Mucosa of rectum (tissue), 2 donors: ENCODE measurements around the gene BABAM2.

ENCODE experiments used
- H3K27ac ChIP-seq, 2 donors: one replicate each; pipeline ENCODE4 v1.7.0; 2013; ENCODE audit warnings: inconsistent platforms in 2 of 2, low read depth in 2 of 2, low read length in 2 of 2
- H3K27me3 ChIP-seq, 2 donors: one replicate each; pipeline ENCODE4 v1.7.0; 2013; ENCODE audit warnings: low read length in 2 of 2; ENCODE audit not compliant: control insufficient read depth in 2 of 2, insufficient read depth in 2 of 2
- H3K36me3 ChIP-seq, 2 donors: one replicate each; pipeline ENCODE4 v1.7.0; 2013; ENCODE audit warnings: low read length in 2 of 2; ENCODE audit not compliant: control insufficient read depth in 2 of 2, insufficient read depth in 2 of 2
- H3K4me1 ChIP-seq, 2 donors: one replicate each; pipeline ENCODE4 v1.7.0; 2013; ENCODE audit warnings: low read length in 2 of 2, mild to moderate bottlenecking in 1 of 2; ENCODE audit not compliant: control insufficient read depth in 2 of 2, insufficient read depth in 2 of 2
- H3K4me3 ChIP-seq, 2 donors: one replicate each; pipeline ENCODE4 v1.7.0; 2013; ENCODE audit warnings: low read length in 2 of 2
- H3K9ac ChIP-seq, 2 donors: one replicate each; pipeline ENCODE4 v1.7.0; 2013; ENCODE audit warnings: low read length in 2 of 2, low read depth in 1 of 2, mild to moderate bottlenecking in 1 of 2
- H3K9me3 ChIP-seq, 2 donors: one replicate each; pipeline ENCODE4 v1.7.0; 2013; ENCODE audit warnings: low read length in 2 of 2; ENCODE audit not compliant: control insufficient read depth in 2 of 2
- donor health status: healthy.
- donor health status: Normal muscosa, but diverticular disease.

Gene BABAM2

GRCh38 chr2:28357055-28357454 lies 466.5 kb downstream of the BABAM2 start:
- Histone ChIP-seq H3K27ac (peak overlapping the region; percentile 75 to 76), H3K4me1 (peaks cover 27 to 33% of the 10 kb centered on the region in 2 donors), H3K27me3 (no peaks in the 10 kb centered on the region), H3K4me3 (no peak overlapping the region), H3K9ac (peak overlapping the region in 1 of 2 donors; percentile 72), H3K36me3 (no peaks in the 10 kb centered on the region), H3K9me3 (no peaks in the 10 kb centered on the region)

DNA sequence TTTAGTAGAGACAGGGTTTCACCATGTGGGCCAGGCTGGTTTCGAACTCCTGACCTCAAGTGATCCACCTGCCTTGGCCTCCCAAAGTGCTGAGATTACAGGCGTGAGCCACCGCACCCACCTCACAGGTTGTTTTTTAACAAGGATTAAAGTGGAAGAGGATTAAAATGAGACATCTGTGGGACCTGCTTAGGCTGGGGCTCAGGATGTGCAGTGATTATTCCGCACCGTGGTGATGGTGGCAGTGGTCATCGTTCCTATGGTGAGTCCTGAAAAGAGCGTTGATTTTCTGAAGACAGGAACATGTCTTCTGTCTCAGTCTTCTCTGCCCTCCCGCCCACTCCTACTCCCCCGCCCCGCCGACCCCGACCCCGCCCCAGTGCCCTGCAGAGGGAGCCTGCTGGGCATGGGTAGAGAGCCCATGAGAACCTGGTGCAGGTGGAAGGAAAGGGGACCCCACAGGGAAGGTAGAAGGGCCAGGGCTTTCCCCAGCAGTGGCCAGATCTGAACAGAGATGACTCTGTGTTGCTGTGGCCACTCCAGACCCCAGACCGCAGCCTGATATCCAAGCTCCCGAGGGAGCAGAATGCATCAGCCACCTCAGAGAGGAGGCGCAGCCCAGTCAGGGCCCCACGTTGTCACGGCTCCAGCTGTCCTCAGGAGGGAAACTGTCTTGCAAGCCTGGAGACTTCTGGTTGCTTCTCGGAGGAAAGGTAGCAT lies 467.6 kb downstream of the BABAM2 start:
- peaks cover 27 to 33% of the 10 kb centered on the region in 2 donors for H3K4me1 ChIP-seq
- H3K27ac ChIP-seq: peak overlapping the region in 1 of 2 donors; percentile 38
- peak overlapping the region in 1 of 2 donors; percentile 28 for H3K9ac ChIP-seq
- H3K4me3 ChIP-seq: no peak overlapping the region
- no peaks in the 10 kb centered on the region for H3K27me3 ChIP-seq
- no peaks in the 10 kb centered on the region for H3K36me3 ChIP-seq
- H3K9me3 ChIP-seq: no peaks in the 10 kb centered on the region

GRCh38 chr2:28358668-28359201 lies 468.2 kb downstream of the BABAM2 start:
- no peaks in the 10 kb centered on the region for H3K36me3 ChIP-seq
- H3K4me3 ChIP-seq: peak overlapping the region in 1 of 2 donors; percentile 42
- H3K4me1 ChIP-seq: peaks cover 27 to 33% of the 10 kb centered on the region in 2 donors
- no peaks in the 10 kb centered on the region for H3K9me3 ChIP-seq
- H3K27me3 ChIP-seq: no peaks in the 10 kb centered on the region
- peak overlapping the region; percentile 12 to 38 for H3K27ac ChIP-seq
- H3K9ac ChIP-seq: peak overlapping the region; percentile 24 to 28

GRCh38 chr2:28359222-28360057 lies 468.9 kb downstream of the BABAM2 start:
- Histone ChIP-seq H3K4me3 (peak overlapping the region; percentile 7 to 42), H3K4me1 (peaks cover 27 to 33% of the 10 kb centered on the region in 2 donors), H3K27me3 (no peaks in the 10 kb centered on the region), H3K9ac (peak overlapping the region; percentile 28 to 63), H3K27ac (peak overlapping the region; percentile 25 to 58), H3K36me3 (no peaks in the 10 kb centered on the region), H3K9me3 (no peaks in the 10 kb centered on the region)

- Histone ChIP-seq H3K9me3 (no peaks in the 10 kb centered on the region), H3K9ac (peak overlapping the region in 1 of 2 donors; percentile 37), H3K27ac (peak overlapping the region in 1 of 2 donors; percentile 58), H3K27me3 (no peaks in the 10 kb centered on the region), H3K36me3 (no peaks in the 10 kb centered on the region), H3K4me3 (no peak overlapping the region), H3K4me1 (peaks cover 31 to 36% of the 10 kb centered on the region in 2 donors)
Observed at GRCh38 chr2:28360058-28360717, 469.7 kb downstream of the BABAM2 start.

DNA sequence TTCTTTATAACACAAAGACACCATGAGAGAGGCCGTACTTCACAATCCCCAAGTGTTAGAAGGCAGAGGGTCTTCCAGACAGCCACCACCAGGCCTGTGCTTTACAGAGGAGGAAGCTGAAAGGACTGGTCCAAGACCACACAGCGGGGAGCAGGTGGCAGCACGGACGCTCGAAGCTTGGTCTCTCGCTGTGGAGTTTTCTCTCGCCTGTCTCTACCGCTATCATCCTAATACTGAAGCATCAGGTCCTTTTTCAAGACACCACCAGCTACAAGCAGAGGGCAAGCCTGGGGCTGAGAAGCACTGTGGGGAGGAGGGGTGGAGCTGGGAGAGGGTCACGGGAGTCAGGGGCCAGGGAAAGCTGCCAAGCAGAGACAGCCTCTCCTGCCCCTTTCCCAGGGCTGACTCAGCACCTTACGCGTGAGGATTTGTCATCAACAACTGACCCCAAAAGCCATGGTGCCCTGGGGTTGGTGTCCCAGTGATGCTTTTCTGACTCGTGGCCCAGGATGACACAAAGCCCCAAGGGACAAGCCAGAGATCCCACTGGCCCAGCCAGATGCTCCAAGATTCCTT lies 470.3 kb downstream of the BABAM2 start:
- H3K36me3 ChIP-seq: no peaks in the 10 kb centered on the region
- H3K4me1 ChIP-seq: peaks cover 34 to 37% of the 10 kb centered on the region in 2 donors
- no peak overlapping the region for H3K27ac ChIP-seq
- H3K27me3 ChIP-seq: no peaks in the 10 kb centered on the region
- no peaks in the 10 kb centered on the region for H3K9me3 ChIP-seq
- H3K9ac ChIP-seq: no peak overlapping the region
- no peak overlapping the region for H3K4me3 ChIP-seq

GRCh38 chr2:28361991-28362710 lies 471.6 kb downstream of the BABAM2 start:
- Histone ChIP-seq H3K4me1 (peaks cover 35 to 42% of the 10 kb centered on the region in 2 donors), H3K9ac (no peak overlapping the region), H3K36me3 (no peaks in the 10 kb centered on the region), H3K27me3 (no peaks in the 10 kb centered on the region), H3K4me3 (no peak overlapping the region), H3K9me3 (no peaks in the 10 kb centered on the region), H3K27ac (no peak overlapping the region)

- Histone ChIP-seq H3K4me1 (peaks cover 44 to 48% of the 10 kb centered on the region in 2 donors), H3K27me3 (no peaks in the 10 kb centered on the region), H3K4me3 (no peak overlapping the region), H3K9ac (no peak overlapping the region), H3K27ac (no peak overlapping the region), H3K9me3 (no peaks in the 10 kb centered on the region), H3K36me3 (no peaks in the 10 kb centered on the region)
Observed at GRCh38 chr2:28362991-28363521, 472.5 kb downstream of the BABAM2 start.

DNA sequence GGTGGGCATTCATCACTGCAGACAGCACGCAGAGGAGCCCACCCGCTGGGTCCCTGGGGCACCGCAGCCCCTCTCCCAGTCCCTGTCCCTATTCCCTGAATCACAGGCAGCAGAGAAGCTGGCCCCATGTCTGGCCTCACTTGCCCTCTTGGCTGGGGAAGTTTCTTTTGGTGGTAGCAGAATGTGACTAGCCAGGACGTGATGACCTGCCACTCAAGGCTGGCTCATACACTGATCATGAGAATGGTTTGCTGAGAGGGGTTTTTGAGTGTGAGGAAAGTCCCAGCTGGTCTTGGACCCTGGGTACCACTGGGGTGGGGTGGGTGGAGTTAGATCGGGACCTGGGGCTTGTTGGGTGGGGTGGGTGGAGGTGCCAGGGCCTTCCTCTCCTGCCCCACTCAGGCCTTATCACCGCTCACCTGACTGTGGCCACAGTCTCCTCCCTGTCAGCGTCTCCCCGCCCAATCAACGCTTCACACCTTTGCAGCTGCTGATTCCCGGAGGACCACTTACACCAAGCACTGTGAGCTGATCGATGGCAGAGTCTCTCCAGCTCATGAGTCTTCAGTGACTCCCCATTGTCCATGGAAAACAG lies 473.3 kb downstream of the BABAM2 start:
- Histone ChIP-seq H3K9me3 (no peaks in the 10 kb centered on the region), H3K36me3 (no peaks in the 10 kb centered on the region), H3K27me3 (no peaks in the 10 kb centered on the region), H3K27ac (no peak overlapping the region), H3K9ac (no peak overlapping the region), H3K4me3 (no peak overlapping the region), H3K4me1 (peaks cover 50 to 51% of the 10 kb centered on the region in 2 donors)
